SHP77 (cell line): ENCODE measurements around the gene TXNL4B.

Experiments
- DNase-seq, 2 experiments: peaks; one replicate each; lab custom pipeline; 2025; lab: John Stamatoyannopoulos, UW

The TXNL4B gene

GRCh38 chr16:72093448-72094265 lies at the start of gene TXNL4B, which contains the start of gene DHX38:
TXNL4B (minus strand) TSS chr16:72093620; CDS start chr16:72090749, 2,871 bp downstream.
DHX38 (plus strand) TSS chr16:72093847; CDS start chr16:72096158, 2,311 bp downstream.
- peak; percentile 98 to 99 for DNase-seq

- DNase-seq = no peak
These were observed 49.1 kb upstream of the TXNL4B start for GRCh38 chr16:72142476-72142875.

GRCh38 chr16:72139908-72140307 lies 46.5 kb upstream of the TXNL4B start:
- no peak for DNase-seq

GRCh38 chr16:72138064-72138572 lies 44.7 kb upstream of the TXNL4B start:
- DNase-seq = no peak

DNA sequence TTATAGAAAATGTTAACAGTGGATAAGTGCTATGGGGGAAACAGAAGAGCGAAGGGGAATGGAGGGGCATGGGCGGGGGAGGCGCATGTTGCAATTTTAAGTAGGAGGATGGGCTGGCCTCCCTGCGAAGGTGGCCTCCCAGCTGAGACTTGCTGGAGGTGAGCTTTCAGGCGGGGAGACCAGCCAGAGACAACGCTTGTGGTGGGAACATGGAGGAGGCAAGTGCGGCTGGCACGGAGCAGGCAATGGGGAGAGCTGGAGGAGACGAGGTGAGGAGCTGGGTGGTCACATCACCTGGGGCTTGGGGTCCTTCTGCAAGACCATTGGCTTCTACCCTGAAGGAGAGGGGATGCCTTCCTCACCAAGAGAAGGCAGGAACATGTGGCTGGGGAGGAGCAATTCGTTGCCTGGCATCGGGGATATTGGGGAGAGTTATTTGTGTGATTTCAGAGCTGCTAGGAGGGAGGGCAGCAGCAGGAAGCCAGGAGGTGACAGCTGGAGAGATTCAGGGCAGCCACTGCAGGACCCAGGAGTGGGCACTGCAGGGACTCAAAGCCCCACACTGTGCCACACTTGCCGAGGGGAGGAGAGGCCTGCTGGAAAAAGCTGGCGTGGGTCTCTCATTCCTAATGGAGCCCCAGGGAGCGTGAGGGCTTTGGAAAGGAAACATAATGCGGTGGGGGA lies 44.1 kb upstream of the TXNL4B start:
- DNase-seq = no peak

DNA sequence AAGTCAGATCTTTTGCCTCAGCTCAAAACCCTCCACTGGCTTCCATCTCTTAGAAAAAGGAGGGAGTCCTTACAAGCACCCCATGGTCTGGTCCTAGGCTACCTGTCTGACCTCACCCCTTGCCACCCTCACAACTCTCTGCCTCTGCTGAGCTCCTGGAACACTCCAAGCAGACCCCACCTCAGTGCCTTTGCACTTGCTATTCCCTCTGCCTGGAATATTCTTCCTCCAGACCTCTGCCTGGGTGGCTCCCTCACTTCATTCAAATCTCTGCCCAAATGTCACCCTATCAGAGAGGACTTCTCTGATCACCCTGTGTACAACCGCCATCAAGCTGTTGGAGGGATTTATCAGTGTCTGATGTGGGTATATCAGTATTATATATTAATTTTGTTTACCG lies 41.1 kb upstream of the TXNL4B start:
- no peak for DNase-seq

GRCh38 chr16:72132726-72133125 lies 39.3 kb upstream of the TXNL4B start:
- no peak for DNase-seq

- no peak for DNase-seq
These were observed 37.6 kb upstream of the TXNL4B start for GRCh38 chr16:72131036-72131435.

DNA sequence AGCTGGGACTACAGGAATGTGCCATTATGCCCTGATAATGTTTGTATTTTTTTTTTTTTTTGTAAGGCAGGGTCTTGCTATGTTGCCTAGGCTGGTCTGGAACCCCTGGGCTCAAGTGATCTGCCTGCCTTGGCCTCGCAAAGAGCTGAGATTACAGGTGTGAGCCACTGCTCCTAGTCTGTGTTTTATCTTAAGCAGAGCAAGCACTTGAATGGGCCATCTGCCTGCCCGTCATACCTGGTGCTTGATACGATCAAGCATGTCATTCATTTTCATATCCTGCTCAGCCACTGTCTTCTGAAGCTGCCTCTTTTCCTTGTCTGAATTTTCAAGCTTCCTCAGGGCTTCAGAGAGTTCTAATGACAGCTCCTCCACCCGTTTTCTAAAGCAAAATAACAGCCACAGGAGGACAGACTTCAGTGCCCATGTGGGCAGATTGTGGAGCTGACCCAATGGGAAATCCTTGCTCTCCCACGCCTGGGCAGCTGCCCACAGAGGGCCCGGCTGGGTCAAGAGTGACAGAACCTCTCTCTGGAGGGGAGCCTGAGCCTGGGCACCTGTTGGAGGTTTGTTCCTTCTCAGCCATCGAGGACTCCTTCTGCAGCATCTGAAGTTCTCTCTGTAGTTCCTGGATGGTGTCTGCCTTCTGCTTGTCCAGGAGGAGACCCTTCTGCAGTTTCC lies 36.7 kb upstream of the TXNL4B start:
- no peak for DNase-seq

DNA sequence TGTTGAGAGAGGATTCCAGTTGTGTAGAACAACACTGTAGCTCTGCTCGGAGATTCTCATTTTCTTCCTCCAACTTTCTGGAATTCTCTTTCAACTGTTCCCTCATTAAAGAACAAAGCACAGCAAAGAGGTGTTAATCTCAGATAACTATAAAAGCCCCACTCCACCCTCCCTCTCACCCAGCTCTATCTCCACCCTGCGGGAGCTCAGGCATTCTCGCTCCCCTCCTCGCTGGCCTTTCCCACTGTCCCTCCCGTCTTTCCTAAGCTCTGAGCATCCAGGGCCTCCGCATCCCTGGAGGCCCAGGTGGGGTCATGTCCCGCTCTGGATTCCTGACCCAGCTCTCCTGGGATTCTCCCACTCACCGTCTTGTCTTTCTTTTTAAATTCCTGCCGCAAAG lies 35.3 kb upstream of the TXNL4B start:
- no peak for DNase-seq

DNA sequence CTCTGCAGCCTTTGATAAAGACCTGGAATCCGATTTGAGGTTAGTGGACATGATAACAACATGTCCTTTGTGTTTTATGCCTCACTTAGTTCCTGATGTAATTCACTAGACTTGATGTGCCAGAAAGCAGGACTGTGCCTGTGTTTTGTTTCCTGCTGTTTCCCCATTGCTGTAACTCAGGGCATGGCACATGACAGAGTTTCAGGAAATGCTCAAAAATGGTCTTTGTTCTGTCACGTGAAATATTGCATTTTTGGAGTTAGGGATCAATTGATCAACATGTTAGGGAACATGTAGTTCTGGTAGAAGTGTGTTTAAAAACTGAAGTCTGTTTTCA lies 33.0 kb upstream of the TXNL4B start:
- no peak for DNase-seq

DNA sequence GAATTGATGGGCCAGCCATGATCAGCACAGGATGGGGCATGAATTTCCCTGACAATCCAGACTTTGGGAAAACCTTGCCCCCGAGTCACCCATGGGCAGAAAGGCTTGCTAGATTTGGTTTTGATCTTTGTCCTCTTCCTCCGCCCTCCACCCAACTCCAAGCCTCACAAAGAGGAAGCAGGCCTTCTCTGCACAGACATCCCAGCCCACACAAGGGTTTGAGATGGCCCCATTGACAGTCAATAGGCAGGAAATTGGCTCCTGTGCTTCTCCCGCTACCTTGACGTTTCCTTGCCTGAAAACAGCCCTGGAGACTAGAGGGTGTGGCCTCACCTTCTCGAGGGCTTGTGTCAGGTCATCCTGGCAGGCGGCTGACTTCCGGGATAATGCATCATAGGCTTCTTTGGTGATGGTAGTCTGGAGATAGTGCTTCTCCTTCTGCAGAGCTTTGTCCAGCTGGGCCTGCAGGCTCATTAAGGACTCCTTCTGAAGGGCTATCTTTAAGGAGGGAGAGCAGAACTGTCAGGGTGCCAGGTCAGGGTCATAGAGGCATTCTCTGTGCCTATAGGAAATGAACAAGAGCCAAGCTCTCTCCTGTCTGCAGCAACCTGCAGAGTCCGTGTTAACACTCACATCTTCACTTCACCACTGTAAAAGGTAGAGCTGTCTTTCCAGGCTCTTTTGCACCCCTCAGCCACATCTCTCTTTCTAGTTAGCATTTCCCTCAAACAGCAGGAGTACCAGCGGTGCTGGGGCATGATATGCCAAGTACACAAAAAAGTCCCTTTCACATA lies 32.4 kb upstream of the TXNL4B start:
- DNase-seq = no peak

DNA sequence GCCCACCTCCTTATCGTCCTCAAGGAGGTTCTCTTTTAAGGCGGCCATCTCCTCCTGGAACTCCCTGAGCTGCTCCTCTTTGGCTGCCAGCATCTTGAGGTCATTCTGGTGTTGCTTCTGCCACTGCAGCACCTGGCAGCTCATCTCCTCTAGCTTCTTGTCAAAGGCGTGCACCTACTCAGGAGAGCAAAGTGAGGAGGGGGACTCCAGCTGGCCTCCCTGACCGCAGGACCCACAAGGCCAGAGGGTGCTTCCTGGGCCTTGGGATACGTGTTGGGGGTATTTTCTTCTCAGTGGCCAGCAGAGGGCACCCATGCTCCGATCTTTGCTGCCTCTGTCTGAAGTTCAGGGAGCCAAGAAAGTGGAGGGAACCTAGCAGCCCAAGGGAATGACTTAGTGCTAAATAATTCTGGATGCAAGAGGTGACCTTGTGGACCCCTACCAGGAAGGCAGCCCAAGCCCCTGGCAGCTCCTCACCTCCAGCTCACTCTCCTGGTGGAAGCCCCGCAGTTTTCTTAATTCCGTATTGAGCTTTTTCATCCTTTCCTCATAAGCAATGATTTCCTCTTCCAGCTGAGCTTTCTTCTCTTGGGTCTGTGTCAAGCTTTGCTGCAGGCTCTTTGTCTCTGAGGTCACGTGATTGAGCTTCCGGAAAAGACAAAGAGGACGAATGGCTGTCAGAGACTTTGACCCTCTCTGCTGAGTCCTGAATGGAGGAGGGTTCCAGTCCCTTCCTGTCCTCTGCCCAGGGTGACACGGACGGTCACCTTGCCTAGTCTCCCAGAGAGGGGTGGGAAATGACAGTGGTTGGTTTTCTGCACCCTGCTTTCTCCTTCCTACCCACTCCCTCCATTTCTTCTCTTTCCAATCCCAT lies 31.6 kb upstream of the TXNL4B start:
- DNase-seq = peak; percentile 37 to 60

- no peak for DNase-seq
These were observed 30.7 kb upstream of the TXNL4B start for GRCh38 chr16:72124148-72124547.

DNA sequence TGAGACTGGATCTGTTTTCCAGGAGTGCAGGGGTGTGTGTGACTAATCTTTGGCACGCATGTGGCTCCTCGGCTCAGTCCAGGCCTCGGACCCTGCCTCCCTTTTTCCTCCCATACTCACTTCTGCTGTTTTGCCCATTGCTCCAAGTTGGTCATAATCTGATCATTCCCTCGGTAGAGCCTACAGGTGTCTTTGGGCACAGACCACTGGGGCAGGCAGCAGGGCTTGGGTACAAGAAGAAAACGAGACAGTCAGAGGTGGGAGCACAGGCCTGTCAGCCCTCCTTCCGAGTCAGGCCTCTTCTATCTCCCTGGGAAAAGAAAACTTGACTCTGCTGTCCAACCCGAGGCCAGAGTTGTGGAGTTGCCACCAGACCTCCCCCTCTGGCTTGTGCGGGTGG lies 30.0 kb upstream of the TXNL4B start:
- no peak for DNase-seq

GRCh38 chr16:72122916-72123315 lies 29.5 kb upstream of the TXNL4B start:
- DNase-seq = no peak

- DNase-seq = no peak
These were observed 28.9 kb upstream of the TXNL4B start for GRCh38 chr16:72122308-72122707.

DNA sequence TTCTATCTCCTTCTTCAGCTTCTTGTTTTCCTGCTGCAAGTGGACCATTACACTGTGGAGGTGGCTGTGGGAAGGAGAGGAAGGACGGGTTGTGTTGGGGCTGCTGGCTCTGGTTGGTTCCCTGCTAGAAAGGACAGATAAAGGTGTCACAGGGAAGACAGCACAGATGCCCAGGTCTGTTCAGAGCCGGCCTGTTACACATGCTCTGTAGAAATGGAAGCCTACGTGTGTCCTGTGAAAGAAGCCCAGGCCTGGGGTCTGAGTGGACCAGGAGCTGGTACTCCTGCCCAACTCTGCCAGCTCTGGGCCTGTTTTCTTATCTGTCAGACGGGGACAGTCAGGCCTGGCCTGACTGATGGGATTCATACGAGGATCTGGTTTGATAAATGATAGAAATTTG lies 26.6 kb upstream of the TXNL4B start:
- DNase-seq = no peak

GRCh38 chr16:72113616-72113945 lies 20.2 kb upstream of the TXNL4B start:
- DNase-seq = no peak

GRCh38 chr16:72112906-72113615 lies 19.6 kb upstream of the TXNL4B start:
- no peak for DNase-seq

DNA sequence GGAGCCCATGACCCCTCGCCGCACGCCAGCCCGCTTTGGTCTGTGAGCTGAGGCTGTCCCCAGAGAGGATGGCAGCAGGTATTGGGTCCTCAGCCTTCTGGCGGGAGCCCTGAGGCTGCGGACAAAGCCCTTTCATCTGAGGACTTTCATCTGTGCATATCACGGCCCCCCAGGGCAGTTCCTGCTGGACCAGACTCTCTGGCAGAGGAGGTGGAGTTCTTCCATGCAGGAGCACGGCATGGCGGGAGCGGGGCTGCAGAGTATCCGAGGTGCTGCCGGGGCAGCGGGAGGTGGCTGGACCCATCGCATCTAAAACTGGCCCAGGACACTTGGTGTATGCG lies 19.0 kb upstream of the TXNL4B start:
- no peak for DNase-seq
